GM18907 (cell line): Measurements from ENCODE around the gene TAS2R10.
"Not testable (repeated sequence)": the region's sequence is repeated elsewhere in the genome, so short reads cannot be mapped to it uniquely, and the experiment has no call there.

Source experiments
- ATAC-seq: cut with Tn5 transposase; IDR thresholded peaks from one replicate; pipeline ENCODE4 v1.9.1; 2021; ENCODE audit warnings: mild to moderate bottlenecking, moderate library complexity; ENCODE audit not compliant: unreplicated experiment

The TAS2R10 gene, protein sequence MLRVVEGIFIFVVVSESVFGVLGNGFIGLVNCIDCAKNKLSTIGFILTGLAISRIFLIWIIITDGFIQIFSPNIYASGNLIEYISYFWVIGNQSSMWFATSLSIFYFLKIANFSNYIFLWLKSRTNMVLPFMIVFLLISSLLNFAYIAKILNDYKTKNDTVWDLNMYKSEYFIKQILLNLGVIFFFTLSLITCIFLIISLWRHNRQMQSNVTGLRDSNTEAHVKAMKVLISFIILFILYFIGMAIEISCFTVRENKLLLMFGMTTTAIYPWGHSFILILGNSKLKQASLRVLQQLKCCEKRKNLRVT

GRCh38 chr12:10826258-10826657 lies at the start of gene TAS2R10:
Gene TAS2R10, minus strand, starts transcription at chr12:10826358. Its CDS starts 89 bp downstream, at chr12:10826269.
- ATAC-seq = no peak

DNA sequence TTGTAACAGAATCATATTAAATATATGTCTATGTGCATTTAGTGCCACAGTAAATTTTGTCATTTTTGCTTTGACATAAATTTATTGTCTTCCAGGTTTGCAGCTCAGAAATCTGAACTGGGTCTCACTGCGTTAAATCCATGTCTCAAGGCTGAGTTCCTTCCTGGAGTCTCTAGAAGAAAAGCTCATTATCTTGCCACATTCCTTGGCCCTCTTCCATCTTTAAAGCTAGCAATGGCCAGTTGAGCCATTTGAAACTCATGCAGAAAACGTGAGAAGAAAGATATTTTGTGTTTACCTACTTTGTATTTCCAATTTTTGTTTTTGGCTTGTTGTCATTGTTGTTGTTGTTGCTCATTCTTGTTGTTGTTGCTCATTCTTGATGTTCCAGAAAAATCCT lies 47.2 kb upstream of the TAS2R10 start:
- no peak for ATAC-seq

GRCh38 chr12:10867381-10867780 lies 41.2 kb upstream of the TAS2R10 start:
- ATAC-seq = no peak

GRCh38 chr12:10863512-10864218 lies 37.5 kb upstream of the TAS2R10 start:
- ATAC-seq = no peak

- no peak for ATAC-seq
These were observed 35.2 kb upstream of the TAS2R10 start for GRCh38 chr12:10861366-10861765.

DNA sequence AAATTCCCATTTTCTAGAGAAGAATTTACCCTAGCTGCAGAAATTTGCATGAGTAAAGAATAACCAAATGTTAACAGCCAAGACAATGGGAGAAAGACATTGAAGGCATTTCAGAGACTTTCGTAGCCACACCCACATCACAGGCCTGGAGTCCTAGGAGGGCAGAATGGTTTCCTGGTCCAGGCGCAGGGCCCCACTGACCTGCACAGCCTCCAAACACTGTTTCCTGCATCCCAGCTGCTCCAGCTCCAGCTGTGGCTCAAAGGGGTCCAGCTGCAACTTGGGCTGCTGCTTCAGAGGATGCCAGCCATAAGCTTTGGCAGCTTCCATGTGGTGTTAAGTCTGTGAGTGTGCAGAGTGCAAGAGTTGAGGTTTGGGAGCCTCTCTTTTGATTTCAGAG lies 29.6 kb upstream of the TAS2R10 start:
- no peak for ATAC-seq

DNA sequence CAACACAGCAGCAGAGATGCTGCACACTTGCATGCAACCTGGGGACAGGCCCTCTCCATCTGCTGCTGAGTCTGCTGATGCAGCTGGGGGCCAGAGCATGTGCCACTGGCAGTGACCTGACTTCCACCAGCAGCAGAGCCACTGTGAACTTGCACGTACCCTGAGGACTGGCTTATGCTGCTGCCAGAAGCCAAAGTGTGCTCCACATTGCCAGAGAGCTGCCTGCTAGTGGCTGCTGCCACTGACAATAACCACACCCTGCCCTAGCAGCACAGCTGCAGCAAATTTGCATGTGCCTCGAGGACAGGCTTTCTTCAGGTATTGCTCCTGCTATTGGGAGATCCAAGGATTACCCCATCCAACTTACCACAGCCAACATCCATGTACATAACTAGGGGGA lies 27.6 kb upstream of the TAS2R10 start:
- ATAC-seq = no peak

DNA sequence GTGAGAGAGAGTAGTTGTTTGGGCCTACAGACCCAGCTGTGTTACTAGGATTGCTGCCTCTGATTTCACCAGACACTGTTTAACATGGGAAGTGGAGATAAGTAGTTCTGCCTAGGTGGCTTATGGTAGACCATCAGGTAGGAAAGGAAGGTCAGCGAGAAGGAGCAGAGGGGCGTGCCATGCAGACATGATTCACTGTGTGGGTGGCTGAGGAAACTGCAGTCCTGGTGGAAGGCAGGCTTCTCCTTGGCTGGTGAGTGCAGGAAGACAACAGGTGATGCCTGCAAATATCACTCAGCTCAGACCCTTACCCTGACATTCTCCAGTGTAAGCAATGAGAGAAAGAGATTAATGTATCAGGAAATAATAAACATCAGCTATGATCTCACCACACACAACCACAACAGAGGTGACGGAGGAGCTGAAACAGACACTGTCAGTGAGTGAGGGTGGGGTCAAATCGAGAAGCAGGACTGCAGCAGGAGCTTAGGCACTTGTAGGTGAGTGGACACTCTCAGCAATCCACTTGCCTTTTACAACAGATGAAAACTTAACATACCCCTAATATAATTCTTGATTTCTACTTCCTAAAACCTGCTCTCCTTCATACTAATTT lies 25.2 kb upstream of the TAS2R10 start:
- ATAC-seq = no peak

DNA sequence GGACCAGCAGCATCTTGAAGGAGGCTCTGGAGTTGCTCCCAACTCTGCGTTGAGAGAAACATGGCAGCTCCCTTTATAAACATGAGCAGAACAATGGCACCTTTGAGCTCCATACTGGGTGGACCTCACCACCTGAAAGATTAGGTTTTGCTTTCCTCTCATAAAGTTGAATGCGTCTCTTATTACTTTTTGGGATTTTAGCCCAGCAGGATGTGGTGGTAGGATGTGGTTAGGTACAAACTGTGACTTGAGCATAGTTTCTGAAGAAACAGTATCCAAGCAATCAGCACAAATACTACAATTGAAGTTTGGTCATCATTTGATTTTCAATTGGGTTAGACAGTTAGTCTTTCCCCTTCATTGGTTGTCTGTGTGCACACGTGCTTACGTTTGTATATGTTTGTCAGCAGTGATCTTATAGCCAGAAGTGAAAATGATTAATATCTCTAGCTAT lies 23.3 kb upstream of the TAS2R10 start, which contains the start of gene PRR4:
PRR4 (minus strand) TSS at position 51 of the 454 bp plus-strand sequence; CDS start at position 13, 38 bp downstream.
- no peak for ATAC-seq

- no peak for ATAC-seq
These were observed 21.6 kb upstream of the TAS2R10 start for GRCh38 chr12:10847744-10848143.

DNA sequence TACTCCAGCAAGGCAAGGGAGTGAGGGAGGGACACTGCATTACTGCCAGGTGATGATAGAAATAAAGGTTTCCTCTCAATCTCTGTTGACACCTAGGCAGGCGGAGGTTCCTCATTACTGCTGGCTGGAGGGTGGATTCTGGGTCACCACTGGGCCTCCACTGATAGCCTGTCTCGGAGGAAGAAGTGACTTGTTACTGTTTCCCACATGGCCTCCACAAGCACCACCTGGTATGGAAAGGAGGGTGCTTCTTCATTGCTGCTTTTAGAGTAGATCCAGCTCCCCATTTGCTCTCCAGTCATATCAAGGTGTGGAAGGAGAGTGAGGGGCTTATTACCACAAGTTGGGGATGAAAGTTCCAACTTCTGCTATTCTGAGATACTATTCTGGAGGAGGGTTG lies 16.7 kb upstream of the TAS2R10 start:
- no peak for ATAC-seq

GRCh38 chr12:10838461-10838860 lies 12.3 kb upstream of the TAS2R10 start:
- ATAC-seq = no peak

DNA sequence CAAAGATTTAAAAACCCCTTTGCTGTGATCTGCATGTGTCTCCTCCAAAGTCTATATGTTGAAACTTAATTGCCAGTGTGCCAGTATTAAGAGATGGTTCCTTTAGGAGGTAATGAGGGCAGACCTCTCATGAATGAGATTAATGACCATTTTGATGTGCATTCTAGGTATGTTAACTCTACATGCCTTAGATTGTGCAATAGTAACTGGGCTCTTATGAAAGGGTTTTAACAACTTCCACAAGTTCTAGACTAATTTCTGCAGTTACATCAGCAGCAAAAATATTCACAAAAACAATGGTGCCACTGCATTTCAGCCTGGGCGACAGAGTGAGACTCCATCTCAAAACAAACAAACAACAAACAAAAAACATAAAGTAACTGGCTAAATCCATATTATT lies 3.8 kb upstream of the TAS2R10 start:
- no peak for ATAC-seq

DNA sequence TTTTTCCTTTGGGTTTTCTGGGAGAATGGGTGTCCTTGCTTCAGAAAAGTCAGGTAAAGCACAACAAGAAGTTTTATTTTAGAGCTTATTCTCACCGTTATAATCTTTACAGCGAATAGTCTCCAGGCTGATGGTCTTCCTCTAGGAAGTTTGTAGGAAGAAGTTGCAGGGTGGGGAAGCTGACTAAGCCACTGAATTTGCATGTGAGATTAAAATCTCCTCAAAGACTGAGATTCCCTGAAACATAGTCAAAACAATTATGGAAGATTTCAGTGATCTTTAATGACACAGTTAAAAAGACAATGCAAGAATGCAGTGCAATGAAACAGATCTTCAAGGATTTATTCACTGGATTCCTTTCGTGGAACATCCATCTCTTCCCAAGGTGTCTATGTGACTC lies 1.2 kb downstream of the TAS2R10 start:
- no peak for ATAC-seq

GRCh38 chr12:10811883-10812536 lies 14.1 kb downstream of the TAS2R10 start:
- no peak for ATAC-seq

GRCh38 chr12:10810068-10810467 lies 16.1 kb downstream of the TAS2R10 start, which contains the start of gene TAS2R9:
Gene TAS2R9, minus strand, starts transcription at chr12:10810168. Its CDS starts 93 bp downstream, at chr12:10810075.
- ATAC-seq = no peak

DNA sequence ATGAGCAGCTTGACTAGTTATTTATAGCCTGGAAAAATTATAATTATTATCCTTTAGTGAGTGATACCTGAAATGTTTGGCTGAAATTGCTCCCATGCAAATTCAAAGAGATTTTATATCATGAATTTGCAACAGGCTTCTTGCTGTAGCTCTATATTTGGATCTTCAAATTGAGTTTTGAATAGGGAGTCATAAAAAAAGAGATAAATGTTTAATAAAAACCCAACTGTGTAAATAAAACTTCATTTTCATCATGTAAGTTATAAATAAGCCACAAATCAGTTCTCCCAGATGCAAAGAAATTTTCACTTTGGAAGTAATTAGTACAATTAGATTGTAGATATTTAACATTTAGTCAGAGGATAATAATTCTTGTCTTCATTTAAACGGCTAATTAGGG lies 19.0 kb downstream of the TAS2R10 start, which contains the start of gene TAS2R8:
TAS2R8 (minus strand) TSS at position 101 of the 400 bp plus-strand sequence. CDS start 306 bp downstream, outside the sequence.
- no peak for ATAC-seq

GRCh38 chr12:10802587-10802986 lies 23.6 kb downstream of the TAS2R10 start, which contains the start of gene TAS2R7:
Gene TAS2R7, minus strand, starts transcription at chr12:10802627. Its CDS starts 57 bp downstream, at chr12:10802570.
- ATAC-seq = no peak

GRCh38 chr12:10801741-10802140 lies 24.4 kb downstream of the TAS2R10 start:
- ATAC-seq = no peak

DNA sequence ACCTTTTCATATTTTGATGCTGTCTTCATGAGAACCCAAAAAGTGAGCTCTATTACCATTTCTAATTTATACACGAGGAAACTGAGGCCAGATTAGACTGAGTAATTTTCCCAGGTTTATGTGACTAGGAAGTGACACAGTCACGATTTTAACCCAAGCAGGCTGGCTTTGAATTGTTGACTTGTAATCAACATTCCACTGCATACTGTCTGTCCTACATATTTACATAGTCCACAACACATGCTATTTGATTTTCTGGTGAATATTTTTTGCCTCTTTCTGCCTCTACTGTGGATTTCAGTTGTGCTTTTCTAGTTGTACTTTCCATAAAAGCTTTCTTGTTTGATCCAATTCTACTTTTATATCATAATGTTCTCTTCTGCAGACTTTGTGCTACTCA lies 31.9 kb downstream of the TAS2R10 start:
- no peak for ATAC-seq

DNA sequence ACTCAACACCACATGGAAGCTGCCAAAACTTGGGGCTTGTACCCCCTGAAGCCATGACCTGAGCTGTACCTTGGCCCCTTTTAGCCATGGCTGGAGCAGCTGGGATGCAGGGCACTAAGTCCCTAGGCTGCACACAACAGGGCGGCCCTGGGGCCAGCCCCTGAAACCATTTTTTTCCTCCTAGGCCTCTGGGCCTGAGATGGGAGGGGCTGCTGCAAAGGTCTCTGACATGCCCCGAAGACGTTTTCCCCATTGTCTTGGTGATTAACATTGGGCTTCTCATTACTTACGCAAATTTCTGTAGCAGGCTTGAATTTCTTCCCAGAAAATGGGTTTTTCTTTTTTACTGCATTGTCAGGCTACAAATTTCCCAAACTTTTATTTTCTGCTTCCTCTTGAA lies 34.4 kb downstream of the TAS2R10 start:
- ATAC-seq = not testable (repeated sequence)
